ENCODE measurements around the gene SRSF1.

DNA sequence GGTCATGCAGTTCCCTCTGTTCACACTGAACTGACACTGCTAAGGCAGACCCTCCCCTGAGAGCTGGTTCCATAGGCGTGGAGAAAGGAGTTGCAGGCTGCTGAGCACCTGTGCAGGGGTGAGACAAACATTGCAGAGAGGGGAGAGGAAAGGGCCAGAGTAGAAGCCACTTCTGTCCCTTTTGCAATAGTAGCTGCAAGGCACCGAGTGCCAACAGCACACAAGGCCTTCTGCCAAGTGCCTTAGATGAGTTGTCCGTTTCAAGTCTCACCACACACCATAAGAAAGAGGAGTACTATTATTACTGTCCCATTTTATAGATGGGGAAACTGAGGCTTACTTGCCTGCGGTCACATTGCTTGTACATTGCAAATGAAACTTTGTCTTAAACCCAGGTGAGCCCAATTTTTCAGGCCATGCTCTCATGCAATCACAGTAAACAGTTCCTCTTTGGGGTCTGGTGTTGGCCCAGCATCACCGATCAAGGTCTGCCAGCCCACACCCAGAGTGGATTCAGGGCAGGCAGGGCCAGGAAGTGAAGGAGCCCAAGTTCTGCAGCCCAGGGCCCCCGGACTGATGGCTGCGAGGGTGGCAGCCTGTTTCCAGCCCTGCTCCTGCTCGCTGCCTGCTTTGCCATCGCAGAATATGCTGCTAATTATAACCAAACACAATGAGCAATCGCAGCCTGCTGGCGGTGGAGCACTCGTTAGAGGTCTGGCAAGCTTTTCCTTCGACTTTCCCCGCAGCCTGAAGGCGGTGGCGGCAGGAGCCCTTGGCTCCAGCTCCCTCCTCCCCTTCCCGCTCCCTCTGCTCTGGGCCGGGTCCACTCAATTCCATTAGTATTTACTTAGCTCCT lies 39.4 kb upstream of the SRSF1 start:
- TF ChIP-seq MYC (IDR thresholded peaks at IDR 0.05; ENCODE audit: borderline replicate concordance, low read length): no peak
- TF ChIP-seq, protein P1, sequence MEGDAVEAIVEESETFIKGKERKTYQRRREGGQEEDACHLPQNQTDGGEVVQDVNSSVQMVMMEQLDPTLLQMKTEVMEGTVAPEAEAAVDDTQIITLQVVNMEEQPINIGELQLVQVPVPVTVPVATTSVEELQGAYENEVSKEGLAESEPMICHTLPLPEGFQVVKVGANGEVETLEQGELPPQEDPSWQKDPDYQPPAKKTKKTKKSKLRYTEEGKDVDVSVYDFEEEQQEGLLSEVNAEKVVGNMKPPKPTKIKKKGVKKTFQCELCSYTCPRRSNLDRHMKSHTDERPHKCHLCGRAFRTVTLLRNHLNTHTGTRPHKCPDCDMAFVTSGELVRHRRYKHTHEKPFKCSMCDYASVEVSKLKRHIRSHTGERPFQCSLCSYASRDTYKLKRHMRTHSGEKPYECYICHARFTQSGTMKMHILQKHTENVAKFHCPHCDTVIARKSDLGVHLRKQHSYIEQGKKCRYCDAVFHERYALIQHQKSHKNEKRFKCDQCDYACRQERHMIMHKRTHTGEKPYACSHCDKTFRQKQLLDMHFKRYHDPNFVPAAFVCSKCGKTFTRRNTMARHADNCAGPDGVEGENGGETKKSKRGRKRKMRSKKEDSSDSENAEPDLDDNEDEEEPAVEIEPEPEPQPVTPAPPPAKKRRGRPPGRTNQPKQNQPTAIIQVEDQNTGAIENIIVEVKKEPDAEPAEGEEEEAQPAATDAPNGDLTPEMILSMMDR (IDR thresholded peaks at IDR 0.05): no peak
- TF ChIP-seq NFE2L2 (conservative IDR thresholded peaks at IDR 0.05; ENCODE audit: low read length): no peak
- TF ChIP-seq JUN (IDR thresholded peaks at IDR 0.05): no peak
- TF ChIP-seq CBX2 (IDR thresholded peaks at IDR 0.05; ENCODE audit: borderline replicate concordance, low read depth): no peak
- TF ChIP-seq, protein P2, sequence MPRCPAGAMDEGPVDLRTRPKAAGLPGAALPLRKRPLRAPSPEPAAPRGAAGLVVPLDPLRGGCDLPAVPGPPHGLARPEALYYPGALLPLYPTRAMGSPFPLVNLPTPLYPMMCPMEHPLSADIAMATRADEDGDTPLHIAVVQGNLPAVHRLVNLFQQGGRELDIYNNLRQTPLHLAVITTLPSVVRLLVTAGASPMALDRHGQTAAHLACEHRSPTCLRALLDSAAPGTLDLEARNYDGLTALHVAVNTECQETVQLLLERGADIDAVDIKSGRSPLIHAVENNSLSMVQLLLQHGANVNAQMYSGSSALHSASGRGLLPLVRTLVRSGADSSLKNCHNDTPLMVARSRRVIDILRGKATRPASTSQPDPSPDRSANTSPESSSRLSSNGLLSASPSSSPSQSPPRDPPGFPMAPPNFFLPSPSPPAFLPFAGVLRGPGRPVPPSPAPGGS (IDR thresholded peaks at IDR 0.05): no peak
- TF ChIP-seq, protein P3, sequence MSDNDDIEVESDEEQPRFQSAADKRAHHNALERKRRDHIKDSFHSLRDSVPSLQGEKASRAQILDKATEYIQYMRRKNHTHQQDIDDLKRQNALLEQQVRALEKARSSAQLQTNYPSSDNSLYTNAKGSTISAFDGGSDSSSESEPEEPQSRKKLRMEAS (IDR thresholded peaks at IDR 0.05): no peak
- TF ChIP-seq, protein P4, sequence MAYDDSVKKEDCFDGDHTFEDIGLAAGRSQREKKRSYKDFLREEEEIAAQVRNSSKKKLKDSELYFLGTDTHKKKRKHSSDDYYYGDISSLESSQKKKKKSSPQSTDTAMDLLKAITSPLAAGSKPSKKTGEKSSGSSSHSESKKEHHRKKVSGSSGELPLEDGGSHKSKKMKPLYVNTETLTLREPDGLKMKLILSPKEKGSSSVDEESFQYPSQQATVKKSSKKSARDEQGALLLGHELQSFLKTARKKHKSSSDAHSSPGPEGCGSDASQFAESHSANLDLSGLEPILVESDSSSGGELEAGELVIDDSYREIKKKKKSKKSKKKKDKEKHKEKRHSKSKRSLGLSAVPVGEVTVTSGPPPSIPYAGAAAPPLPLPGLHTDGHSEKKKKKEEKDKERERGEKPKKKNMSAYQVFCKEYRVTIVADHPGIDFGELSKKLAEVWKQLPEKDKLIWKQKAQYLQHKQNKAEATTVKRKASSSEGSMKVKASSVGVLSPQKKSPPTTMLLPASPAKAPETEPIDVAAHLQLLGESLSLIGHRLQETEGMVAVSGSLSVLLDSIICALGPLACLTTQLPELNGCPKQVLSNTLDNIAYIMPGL (CRISPR knock-in tag; IDR thresholded peaks at IDR 0.05; ENCODE audit: borderline replicate concordance): no peak
- TF ChIP-seq, protein P5, sequence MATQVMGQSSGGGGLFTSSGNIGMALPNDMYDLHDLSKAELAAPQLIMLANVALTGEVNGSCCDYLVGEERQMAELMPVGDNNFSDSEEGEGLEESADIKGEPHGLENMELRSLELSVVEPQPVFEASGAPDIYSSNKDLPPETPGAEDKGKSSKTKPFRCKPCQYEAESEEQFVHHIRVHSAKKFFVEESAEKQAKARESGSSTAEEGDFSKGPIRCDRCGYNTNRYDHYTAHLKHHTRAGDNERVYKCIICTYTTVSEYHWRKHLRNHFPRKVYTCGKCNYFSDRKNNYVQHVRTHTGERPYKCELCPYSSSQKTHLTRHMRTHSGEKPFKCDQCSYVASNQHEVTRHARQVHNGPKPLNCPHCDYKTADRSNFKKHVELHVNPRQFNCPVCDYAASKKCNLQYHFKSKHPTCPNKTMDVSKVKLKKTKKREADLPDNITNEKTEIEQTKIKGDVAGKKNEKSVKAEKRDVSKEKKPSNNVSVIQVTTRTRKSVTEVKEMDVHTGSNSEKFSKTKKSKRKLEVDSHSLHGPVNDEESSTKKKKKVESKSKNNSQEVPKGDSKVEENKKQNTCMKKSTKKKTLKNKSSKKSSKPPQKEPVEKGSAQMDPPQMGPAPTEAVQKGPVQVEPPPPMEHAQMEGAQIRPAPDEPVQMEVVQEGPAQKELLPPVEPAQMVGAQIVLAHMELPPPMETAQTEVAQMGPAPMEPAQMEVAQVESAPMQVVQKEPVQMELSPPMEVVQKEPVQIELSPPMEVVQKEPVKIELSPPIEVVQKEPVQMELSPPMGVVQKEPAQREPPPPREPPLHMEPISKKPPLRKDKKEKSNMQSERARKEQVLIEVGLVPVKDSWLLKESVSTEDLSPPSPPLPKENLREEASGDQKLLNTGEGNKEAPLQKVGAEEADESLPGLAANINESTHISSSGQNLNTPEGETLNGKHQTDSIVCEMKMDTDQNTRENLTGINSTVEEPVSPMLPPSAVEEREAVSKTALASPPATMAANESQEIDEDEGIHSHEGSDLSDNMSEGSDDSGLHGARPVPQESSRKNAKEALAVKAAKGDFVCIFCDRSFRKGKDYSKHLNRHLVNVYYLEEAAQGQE (IDR thresholded peaks at IDR 0.05): no peak
- TF ChIP-seq, protein P6, sequence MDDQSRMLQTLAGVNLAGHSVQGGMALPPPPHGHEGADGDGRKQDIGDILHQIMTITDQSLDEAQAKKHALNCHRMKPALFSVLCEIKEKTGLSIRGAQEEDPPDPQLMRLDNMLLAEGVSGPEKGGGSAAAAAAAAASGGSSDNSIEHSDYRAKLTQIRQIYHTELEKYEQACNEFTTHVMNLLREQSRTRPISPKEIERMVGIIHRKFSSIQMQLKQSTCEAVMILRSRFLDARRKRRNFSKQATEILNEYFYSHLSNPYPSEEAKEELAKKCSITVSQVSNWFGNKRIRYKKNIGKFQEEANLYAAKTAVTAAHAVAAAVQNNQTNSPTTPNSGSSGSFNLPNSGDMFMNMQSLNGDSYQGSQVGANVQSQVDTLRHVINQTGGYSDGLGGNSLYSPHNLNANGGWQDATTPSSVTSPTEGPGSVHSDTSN (IDR thresholded peaks at IDR 0.05): no peak
- no peak for TF ChIP-seq POLR2A (IDR thresholded peaks at IDR 0.05; ENCODE audit: low read length)
